RPMI7951 (cell line): ENCODE results near the gene SLC39A5. TPM values are rescaled to one million over a fixed set of nuclear protein-coding genes. Genes with fewer than 3 reads are reported as not detected.

Experiments
- DNase-seq: peaks from one replicate; pipeline ENCODE4 v3.0.0-alpha.2; 2012; ENCODE audit warnings: low read depth
- total RNA-seq: library from RNA; depleted of rRNA; stranded (reverse); fragments of >200 nt; shearing (Covaris generic); gene quantifications from 2 replicates; pipeline ENCODE4 v1.2.3, GENCODE V29; 2014

SLC39A5 gene
- total RNA-seq, 1 experiment from 2014 or later: 0.36 TPM

DNA sequence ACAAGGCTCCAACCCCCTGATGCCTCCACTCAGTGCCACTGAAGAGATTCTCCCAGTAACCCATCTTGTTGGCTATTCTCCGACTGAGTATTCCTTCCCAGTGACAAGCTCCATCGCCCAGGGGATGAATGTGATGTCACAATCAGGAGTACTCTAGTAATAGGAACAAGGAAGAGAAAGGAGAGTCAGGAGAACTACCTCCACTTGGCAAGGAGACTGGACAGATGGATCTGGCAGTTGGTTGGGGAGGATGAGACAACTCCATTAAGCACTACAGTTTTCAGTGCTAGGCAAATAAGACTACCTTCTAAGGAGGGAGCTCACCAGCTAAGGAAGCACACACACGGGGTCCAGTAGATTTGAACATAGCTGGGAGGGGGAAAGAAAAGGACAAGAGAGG lies 13.4 kb upstream of the SLC39A5 start:
- DNase-seq: no peak

DNA sequence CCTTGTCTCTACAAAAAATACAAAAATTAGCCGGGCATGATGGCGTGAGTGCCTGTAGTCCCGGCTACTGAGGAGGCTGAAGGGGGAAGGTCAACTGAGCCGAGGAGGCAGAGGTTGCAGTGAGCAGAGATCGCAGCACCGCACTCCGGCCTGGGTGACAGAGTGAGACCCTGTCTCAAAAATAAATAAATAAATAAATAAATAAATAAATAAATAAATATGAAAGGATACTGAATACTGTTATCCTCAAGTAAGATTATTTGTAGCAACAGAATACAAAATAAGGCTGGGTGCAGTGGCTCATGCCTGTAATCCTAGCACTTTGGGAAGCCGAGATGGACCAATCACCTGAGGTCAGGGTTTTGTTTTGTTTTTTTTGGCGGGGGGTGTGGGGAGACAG lies 10.0 kb upstream of the SLC39A5 start:
- DNase-seq: no peak

- peak; percentile 32 for DNase-seq
Measured at GRCh38 chr12:56220611-56221231, 9.1 kb upstream of the SLC39A5 start.

DNA sequence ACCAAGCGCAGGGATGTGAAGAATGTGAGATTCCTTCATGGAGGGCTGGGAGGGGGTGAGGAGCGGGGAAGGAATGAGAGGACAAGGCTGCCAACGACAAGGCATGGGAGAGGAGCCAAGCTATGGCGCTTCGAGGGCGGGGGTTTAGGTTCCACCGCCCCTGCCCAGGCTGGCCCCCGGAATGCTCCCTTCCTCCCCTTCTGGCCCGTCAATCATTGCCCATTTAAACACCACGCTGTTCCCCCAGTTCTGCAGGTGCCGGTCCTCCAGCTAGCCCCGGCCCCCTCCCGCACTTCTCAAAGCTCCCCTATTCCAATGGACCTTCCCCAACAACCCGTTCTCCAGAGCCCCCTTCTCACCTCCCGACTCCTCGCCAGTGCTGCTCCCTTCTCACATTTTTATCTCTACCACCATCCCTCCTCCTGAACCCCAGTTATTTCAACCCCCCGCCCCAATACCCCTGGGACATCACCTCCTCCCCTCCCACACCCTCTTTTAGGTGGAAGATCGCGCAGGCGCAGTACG lies 8.6 kb upstream of the SLC39A5 start:
- peak; percentile 58 for DNase-seq

GRCh38 chr12:56221757-56222530 lies 7.9 kb upstream of the SLC39A5 start, which contains the start of gene RNF41:
TSS of gene RNF41 (minus strand) at chr12:56221922. CDS start at chr12:56214047, 7,875 bp downstream.
- DNase-seq: peak; percentile 95

GRCh38 chr12:56222531-56222895 lies 7.3 kb upstream of the SLC39A5 start:
- DNase-seq: no peak

DNA sequence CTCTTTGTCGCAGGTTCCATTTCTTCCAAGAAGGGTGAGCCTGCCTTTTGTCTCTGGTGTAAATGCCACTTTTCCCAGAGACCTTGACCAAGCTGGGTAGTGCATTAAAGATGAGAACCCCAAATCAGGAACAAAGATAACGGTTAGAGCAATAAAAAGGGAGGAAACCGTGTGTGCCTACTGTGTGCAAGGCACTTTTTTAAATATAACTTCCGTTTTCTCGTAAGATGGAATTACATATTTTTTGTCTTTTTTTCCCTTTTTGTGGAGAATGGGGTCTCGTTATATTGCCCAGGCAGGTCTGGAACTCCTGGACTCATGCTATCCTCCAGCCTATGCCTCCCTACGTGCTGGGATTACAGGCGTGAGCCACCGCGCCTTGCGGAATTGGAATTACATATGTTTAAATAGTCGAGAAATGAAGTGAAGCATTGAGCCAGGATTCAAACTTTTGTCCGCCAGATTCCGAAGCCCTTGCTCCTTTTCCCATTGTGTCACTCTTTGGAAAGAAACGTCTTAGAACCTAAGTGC lies 6.2 kb upstream of the SLC39A5 start:
- DNase-seq: no peak

DNA sequence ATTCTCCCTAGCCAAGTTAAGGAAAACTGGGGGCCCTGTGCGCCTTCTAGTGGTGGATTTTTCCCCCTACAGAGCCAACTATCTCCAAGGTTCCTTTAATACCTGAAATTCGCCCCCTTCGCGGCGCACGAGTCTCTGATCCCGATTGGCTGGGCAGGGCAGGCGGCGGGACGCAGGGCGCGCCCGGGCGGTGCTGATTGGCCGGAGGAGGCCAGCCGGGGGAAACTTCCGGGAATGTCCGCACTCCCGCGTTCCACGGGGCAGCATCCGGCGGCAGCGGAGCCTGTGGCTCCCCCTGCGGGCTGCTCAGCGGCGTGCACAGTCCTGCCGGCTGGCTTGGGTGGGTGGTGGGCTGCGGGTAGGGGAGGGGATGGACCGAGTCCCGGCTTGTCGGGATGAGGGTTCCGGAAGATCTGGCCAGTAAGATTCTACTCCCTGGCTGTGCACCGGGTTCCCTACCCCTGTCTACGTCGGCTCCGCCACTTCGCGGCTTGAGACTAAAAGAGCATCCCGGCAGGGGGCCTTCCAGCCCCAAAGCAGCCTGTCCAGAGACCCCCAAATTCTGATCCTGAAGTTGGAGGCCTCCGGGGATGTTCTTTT lies 5.6 kb upstream of the SLC39A5 start, which contains the start of gene NABP2:
Gene NABP2 (plus strand): TSS at position 241 of the 600 bp plus-strand sequence. CDS start 515 bp downstream, outside the sequence.
- DNase-seq: peak; percentile 96

GRCh38 chr12:56224954-56225353 lies 4.9 kb upstream of the SLC39A5 start:
- DNase-seq: no peak

DNA sequence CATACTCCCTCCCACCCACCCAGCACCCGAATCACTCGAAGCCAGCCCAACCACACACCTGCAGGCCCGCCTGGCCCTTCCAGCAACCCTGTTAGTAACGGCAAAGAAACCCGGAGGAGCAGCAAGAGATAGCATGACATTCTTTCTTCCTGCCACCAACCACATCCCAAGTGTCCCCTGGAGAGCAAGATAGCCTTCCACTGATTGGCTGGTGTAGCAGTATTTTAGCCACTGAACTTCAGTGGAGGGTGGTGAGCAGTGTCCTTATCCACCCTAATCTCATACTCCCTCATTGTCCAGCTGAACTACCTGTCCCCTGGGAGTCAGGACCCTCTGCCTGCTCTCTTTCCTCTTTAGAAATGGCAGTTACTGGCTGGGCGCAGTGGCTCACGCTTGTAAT lies 769 bp upstream of the SLC39A5 start:
- no peak for DNase-seq

GRCh38 chr12:56230432-56231183 lies 757 bp downstream of the SLC39A5 start:
- DNase-seq: no peak

DNA sequence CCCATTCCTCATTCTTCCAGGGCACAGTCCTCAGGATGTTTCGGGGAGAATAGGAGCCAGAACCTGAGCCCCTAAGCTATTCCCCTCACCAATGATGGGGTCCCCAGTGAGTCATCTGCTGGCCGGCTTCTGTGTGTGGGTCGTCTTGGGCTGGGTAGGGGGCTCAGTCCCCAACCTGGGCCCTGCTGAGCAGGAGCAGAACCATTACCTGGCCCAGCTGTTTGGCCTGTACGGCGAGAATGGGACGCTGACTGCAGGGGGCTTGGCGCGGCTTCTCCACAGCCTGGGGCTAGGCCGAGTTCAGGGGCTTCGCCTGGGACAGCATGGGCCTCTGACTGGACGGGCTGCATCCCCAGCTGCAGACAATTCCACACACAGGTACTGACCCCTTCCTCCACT lies 1.3 kb downstream of the SLC39A5 start:
- no peak for DNase-seq

DNA sequence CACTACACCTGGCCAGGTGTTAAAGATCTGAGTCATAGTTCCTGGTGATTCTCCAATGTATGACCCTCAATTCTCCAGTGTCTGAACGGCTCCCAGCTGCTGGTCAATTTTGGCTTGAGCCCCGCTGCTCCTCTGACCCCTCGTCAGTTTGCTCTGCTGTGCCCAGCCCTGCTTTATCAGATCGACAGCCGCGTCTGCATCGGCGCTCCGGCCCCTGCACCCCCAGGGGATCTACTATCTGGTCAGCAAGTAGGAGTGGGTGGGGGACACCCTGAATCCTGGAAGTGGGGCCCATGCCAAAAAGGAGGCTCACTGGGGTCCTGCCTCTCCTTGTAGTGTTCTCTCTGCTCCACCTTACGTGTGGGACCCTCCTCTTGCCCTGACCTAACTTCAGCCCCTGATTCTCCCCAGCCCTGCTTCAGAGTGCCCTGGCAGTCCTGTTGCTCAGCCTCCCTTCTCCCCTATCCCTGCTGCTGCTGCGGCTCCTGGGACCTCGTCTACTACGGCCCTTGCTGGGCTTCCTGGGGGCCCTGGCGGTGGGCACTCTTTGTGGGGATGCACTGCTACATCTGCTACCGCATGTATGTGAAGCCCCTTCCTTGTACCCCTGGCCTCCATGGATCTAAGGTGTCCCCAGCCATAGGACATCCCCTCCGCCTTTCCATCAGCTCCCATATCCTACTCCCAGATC lies 5.0 kb downstream of the SLC39A5 start:
- DNase-seq: no peak

DNA sequence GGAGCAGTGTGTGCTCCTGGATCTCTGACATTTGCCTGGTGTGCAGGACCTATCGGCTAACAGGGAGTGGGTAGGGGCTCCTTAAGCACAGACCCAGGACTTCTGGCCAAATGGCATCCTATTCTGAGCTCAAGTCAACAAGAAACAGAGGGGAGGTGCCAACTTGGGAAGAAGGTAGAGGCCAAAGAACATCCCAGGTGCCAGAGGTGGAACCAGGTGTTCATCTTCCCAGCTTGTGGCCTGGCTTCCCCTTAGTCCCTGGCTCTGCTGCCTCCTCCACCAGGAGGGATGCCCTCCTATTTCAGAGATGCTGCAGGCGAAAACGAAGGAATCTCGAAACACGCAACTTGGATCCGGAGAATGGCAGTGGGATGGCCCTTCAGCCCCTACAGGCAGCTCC lies 6.2 kb downstream of the SLC39A5 start:
- DNase-seq: no peak

DNA sequence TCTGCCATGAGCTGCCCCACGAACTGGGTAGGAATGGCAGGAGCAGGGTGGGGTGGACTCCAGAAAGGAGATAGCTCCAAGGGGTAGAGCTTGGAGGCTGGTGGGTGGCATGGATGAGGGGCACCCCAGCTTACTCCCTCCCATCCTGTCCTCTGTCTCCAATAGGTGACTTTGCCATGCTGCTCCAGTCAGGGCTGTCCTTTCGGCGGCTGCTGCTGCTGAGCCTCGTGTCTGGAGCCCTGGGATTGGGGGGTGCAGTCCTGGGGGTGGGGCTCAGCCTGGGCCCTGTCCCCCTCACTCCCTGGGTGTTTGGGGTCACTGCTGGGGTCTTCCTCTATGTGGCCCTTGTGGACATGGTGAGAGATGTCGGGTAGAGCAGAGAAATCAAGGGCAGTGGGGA lies 7.1 kb downstream of the SLC39A5 start:
- DNase-seq: no peak

DNA sequence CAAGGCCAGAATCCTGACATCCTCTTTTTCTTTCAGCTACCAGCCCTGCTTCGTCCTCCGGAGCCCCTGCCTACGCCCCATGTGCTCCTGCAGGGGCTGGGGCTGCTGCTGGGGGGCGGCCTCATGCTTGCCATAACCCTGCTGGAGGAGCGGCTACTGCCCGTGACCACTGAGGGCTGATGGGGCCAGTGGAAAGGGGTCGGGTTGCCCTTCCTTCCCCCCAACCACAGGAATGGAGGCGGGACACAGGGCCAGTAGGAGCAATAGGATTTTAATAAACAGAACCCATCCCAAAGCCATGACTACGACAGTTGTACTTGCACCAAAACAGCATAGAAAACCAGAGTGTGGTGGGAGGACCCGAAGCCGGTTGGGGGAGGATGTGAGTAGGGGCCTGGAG lies 7.7 kb downstream of the SLC39A5 start:
- DNase-seq: no peak

GRCh38 chr12:56241424-56242303 lies 11.8 kb downstream of the SLC39A5 start:
- DNase-seq: no peak

- DNase-seq: no peak
Measured at GRCh38 chr12:56242986-56243385, 13.1 kb downstream of the SLC39A5 start.

GRCh38 chr12:56243731-56244181 lies 13.9 kb downstream of the SLC39A5 start:
- DNase-seq: no peak

DNA sequence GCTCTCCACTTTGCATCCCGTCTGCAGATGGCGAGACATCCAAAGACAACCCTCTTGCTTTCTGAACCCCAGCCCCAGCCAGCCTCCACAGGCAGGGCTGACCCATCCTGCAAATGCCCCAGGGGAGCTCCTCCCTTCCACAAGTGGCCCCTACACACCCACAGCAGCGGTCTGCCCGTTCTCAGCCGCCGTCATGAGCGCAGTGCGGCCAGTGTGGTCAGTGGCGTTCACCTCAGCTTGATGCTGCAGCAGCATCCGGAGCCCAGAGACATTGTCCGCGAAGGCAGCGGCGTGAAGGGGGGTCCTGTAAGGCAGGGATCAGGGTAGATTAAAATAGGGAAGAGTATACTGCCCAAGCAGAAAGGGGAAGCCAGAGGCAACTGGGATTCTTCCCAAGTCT lies 14.6 kb downstream of the SLC39A5 start:
- DNase-seq: no peak
